WERI-Rb-1 (cell line): ENCODE measurements around the gene KREMEN1.

ENCODE experiments used
- DNase-seq: peaks from one replicate; pipeline ENCODE4 v3.0.0-alpha.2; 2020
- H3K27ac ChIP-seq: fragments of 250-450 bp; sonication (Bioruptor Pico); 2 replicates; pipeline ENCODE4 v1.5.1; 2020; ENCODE audit warnings: mild to moderate bottlenecking, moderate library complexity
- H3K27me3 ChIP-seq: fragments of 250-450 bp; sonication (Bioruptor Pico); 2 replicates; pipeline ENCODE4 v1.5.1; 2021; ENCODE audit warnings: mild to moderate bottlenecking, low read depth, moderate library complexity; ENCODE audit not compliant: insufficient read depth, severe bottlenecking
- H3K36me3 ChIP-seq: fragments of 250-450 bp; sonication (Bioruptor Pico); 2 replicates; pipeline ENCODE4 v1.5.1; 2020; ENCODE audit warnings: mild to moderate bottlenecking, moderate library complexity
- H3K4me3 ChIP-seq: 2 replicates; pipeline ENCODE4 v1.5.1; 2011; ENCODE audit warnings: low read depth, mild to moderate bottlenecking, control low read depth, low read length
- H3K9me3 ChIP-seq: fragments of 250-450 bp; sonication (Bioruptor Pico); 2 replicates; pipeline ENCODE4 v1.5.1; 2021; ENCODE audit warnings: mild to moderate bottlenecking, moderate library complexity; ENCODE audit not compliant: severe bottlenecking
- TF ChIP-seq, protein P1 (sequence below): IDR thresholded peaks from 2 replicates; pipeline ENCODE4 v1.5.1; 2011; ENCODE audit warnings: low read depth, mild to moderate bottlenecking, control low read depth, inconsistent platforms, low read length

The KREMEN1 gene

DNA sequence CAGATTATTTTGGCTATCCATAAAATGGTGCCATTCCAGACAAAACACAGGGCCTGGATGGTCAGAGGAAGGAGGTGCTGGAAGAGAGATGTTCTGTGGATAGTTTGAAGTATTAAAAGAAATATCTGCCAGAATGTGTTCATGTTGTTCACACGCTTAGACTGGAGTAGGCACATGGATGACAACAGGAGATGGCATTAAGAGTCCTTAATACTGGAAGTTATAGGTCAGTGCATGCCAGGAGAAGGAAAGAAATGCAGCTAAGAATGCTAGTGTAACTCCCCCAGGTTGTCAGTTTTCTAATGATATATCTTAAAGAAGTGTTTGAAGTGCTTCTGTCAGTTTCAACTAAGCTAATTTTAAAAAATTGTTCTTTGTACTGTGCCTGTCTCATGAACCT lies 20.2 kb downstream of the KREMEN1 start:
- H3K27ac ChIP-seq, result no peak overlapping the region
- no peaks in the 10 kb centered on the region for H3K27me3 ChIP-seq
- TF ChIP-seq, protein P1, sequence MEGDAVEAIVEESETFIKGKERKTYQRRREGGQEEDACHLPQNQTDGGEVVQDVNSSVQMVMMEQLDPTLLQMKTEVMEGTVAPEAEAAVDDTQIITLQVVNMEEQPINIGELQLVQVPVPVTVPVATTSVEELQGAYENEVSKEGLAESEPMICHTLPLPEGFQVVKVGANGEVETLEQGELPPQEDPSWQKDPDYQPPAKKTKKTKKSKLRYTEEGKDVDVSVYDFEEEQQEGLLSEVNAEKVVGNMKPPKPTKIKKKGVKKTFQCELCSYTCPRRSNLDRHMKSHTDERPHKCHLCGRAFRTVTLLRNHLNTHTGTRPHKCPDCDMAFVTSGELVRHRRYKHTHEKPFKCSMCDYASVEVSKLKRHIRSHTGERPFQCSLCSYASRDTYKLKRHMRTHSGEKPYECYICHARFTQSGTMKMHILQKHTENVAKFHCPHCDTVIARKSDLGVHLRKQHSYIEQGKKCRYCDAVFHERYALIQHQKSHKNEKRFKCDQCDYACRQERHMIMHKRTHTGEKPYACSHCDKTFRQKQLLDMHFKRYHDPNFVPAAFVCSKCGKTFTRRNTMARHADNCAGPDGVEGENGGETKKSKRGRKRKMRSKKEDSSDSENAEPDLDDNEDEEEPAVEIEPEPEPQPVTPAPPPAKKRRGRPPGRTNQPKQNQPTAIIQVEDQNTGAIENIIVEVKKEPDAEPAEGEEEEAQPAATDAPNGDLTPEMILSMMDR, result no peak
- no peak for DNase-seq
- no peaks in the 10 kb centered on the region; the same call in 1 of the 2 replicates for H3K36me3 ChIP-seq
- no peak overlapping the region for H3K4me3 ChIP-seq
- no peaks in the 10 kb centered on the region for H3K9me3 ChIP-seq

DNA sequence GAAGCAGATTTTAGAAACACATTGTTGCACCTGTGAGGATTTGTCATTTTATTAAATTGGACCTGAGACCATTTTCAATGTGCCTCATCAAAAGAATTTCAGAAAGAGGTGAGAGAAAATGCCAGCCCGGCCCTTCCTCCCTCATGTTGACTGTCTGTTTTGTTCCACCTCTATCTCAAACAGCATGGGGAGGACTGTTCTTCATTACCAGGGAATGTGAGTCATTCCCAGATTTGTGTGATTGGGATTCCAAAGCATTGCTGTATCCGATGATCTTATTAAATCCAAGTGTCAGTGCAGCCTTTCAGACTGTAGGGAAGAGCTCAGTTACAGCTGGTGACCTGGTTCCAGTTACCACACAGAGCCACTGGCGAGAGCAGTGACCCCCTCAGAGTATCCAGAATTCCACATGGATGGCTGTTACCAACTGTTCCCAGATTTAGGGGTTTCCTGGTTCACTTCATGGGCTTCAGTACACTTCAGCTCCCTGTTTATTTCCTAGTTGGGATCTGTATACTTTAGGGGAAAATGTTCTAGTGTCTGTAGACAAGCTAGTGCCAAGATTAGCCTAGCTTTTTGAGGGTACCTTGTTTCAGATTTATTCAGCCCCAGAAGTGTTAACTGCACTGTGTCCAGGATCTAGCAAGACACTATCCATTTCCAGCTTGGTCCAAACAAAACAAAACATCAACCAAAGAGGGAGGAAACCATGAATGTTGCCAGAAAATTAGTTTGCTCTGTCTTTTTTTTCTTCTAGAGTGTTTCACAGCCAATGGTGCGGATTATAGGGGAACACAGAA lies 20.9 kb downstream of the KREMEN1 start:
- no peaks in the 10 kb centered on the region; the same call in 1 of the 2 replicates for H3K36me3 ChIP-seq
- no peaks in the 10 kb centered on the region for H3K9me3 ChIP-seq
- no peaks in the 10 kb centered on the region for H3K27me3 ChIP-seq
- no peak overlapping the region for H3K4me3 ChIP-seq
- TF ChIP-seq, protein P1, result no peak
- DNase-seq, result no peak
- no peak overlapping the region for H3K27ac ChIP-seq

DNA sequence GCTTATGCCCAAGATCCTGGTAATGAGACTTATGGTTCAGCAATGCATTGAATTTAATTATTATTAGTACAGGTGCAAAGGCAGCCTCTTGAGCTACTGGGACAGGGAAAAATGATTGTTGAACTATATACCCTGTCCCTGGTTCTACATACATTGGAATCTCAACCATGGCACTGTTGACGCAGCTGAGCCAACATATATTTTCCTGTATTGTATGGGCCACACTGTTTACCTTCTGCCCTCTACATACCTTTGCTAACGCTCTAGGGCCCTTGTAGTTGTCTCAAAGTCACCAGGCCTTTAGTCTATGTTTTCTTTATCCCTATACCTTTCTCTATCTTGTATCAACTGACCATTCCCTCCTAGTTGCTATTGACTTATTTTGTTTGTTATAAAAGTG lies 22.6 kb downstream of the KREMEN1 start:
- TF ChIP-seq, protein P1, result no peak
- no peak overlapping the region for H3K4me3 ChIP-seq
- no peak for DNase-seq
- H3K9me3 ChIP-seq, result no peaks in the 10 kb centered on the region
- no peaks in the 10 kb centered on the region for H3K27me3 ChIP-seq
- H3K36me3 ChIP-seq, result no peaks in the 10 kb centered on the region; the same call in 1 of the 2 replicates
- H3K27ac ChIP-seq, result no peak overlapping the region

DNA sequence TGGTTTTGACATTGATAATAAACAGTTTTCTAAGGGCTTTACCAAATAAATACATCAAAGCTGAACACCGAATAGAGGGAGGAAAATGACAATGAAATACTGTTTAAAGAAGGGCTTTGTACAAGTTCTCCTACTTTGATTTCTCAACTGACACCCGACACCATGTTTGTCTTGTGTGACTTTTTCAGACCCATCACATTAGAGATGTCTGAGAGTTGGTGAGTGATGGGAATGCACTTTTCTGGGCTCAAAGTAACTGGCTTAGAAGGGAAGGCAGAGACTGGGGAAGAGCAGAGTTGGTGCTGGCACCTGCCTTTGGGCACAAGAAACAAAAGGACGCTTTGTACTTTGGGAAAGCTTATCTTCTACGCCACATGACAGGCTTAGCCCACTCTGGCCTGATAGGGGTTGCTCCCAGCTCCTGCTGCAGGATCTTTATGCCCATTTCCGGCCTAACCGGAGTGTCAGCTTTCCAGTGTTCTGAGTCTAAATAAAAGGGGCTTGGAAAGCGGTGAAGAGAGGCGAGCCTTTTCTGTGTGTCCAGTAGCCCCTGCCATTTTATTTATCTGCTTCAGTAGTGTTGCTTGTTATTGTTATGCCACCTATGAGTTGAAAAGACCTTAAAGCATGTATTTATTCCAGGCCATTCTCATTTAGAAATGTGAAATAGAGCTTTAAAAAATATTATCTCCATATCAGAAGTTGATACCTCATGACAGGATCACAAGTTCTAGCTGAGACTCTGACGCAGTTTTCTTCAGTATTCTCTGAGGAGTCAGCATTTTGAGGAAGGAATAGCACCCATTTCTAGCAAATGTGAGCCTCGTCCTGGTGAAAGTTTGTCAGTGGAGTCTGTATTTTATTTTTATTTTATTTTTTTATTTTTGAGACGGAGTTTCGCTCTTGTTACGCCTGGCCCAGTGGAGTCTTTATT lies 24.2 kb downstream of the KREMEN1 start:
- Histone ChIP-seq H3K9me3 (no peaks in the 10 kb centered on the region), H3K36me3 (no peaks in the 10 kb centered on the region; the same call in 1 of the 2 replicates), H3K4me3 (no peak overlapping the region), H3K27me3 (no peaks in the 10 kb centered on the region), H3K27ac (no peak overlapping the region)
- no peak for DNase-seq
- TF ChIP-seq, protein P1, result no peak

DNA sequence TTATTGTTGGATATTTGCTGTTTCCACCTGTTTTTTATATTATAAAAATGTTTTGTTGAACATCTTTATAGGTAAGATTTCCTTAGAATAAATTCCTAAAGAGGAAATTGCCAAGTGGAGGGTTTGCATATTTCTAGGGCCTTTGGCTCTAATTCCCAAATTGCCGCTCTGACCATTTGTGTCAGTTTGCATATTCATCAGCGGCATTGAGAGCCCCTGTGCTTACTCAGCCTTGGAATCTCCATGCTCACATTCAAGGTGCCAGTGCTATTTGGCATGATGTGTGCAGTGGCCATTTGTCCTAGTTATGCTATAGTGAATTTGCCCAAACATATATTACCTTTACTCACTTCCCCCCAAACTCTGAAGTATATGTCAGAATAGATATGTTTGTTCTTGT lies 25.5 kb downstream of the KREMEN1 start:
- no peaks in the 10 kb centered on the region for H3K27me3 ChIP-seq
- H3K36me3 ChIP-seq, result no peaks in the 10 kb centered on the region; the same call in 1 of the 2 replicates
- TF ChIP-seq, protein P1, result no peak

More for the DNA sequence above, 25.5 kb downstream of the KREMEN1 start:
- Histone ChIP-seq H3K27ac (no peak overlapping the region), H3K4me3 (no peak overlapping the region), H3K9me3 (no peaks in the 10 kb centered on the region)
- DNase-seq, result no peak
